ENCODE results near the gene GIMAP2.

Gene GIMAP2

GRCh38 chr7:150736864-150737263, 51.4 kb downstream of the GIMAP2 start:
- no peak for DNase-seq (ENCODE audit: extremely low spot score)
- POLR2A ChIA-PET, result no interaction called here
- CTCF ChIA-PET, result no interaction called here
- no peak for TF ChIP-seq SP1 (IDR thresholded peaks at IDR 0.05)

GRCh38 chr7:150737265-150738055, 52.0 kb downstream of the GIMAP2 start, which contains the start of gene GIMAP5:
Gene GIMAP5 (plus strand): TSS chr7:150737418. CDS start chr7:150740885, 3,467 bp downstream.
- TF ChIP-seq FOXM1 (IDR thresholded peaks at IDR 0.05; ENCODE audit: borderline replicate concordance) (no peak), HDGF (IDR thresholded peaks at IDR 0.05; ENCODE audit: borderline replicate concordance) (no peak), NFRKB (IDR thresholded peaks at IDR 0.05) (no peak), L3MBTL2 (conservative IDR thresholded peaks at IDR 0.05) (no peak), ELF4 (IDR thresholded peaks at IDR 0.05) (no peak), CTBP1 (IDR thresholded peaks at IDR 0.05; ENCODE audit: borderline replicate concordance) (no peak), BHLHE40 (IDR thresholded peaks at IDR 0.05; ENCODE audit: borderline replicate concordance) (no peak), SP1 (IDR thresholded peaks at IDR 0.05) (no peak), ZNF384 (IDR thresholded peaks at IDR 0.05) (no peak)
- no peak for DNase-seq (ENCODE audit: extremely low spot score)
- CTCF ChIA-PET, result no interaction called here
- POLR2A ChIA-PET, result no interaction called here

GRCh38 chr7:150738092-150738491, 52.6 kb downstream of the GIMAP2 start:
- no peak for TF ChIP-seq LEF1 (IDR thresholded peaks at IDR 0.05; ENCODE audit: borderline replicate concordance)
- no peak for TF ChIP-seq CTBP1 (IDR thresholded peaks at IDR 0.05; ENCODE audit: borderline replicate concordance)
- no peak for TF ChIP-seq NFRKB (IDR thresholded peaks at IDR 0.05)
- TF ChIP-seq ZNF384 (IDR thresholded peaks at IDR 0.05), result no peak
- TF ChIP-seq FOXK2 (IDR thresholded peaks at IDR 0.05), result no peak
- no peak for TF ChIP-seq HDGF (IDR thresholded peaks at IDR 0.05; ENCODE audit: borderline replicate concordance)
- no peak for TF ChIP-seq L3MBTL2 (conservative IDR thresholded peaks at IDR 0.05)
- no peak for TF ChIP-seq FOXM1 (IDR thresholded peaks at IDR 0.05; ENCODE audit: borderline replicate concordance)
- TF ChIP-seq FOXA1 (IDR thresholded peaks at IDR 0.05), result no peak
- TF ChIP-seq ARNT (IDR thresholded peaks at IDR 0.05), result no peak
- TF ChIP-seq BHLHE40 (IDR thresholded peaks at IDR 0.05; ENCODE audit: borderline replicate concordance), result no peak
- TF ChIP-seq SP1 (IDR thresholded peaks at IDR 0.05), result no peak
- no peak for TF ChIP-seq PKNOX1 (IDR thresholded peaks at IDR 0.05)
- TF ChIP-seq ELF4 (IDR thresholded peaks at IDR 0.05), result no peak
- TF ChIP-seq TARDBP (IDR thresholded peaks at IDR 0.05), result no peak
- DNase-seq (ENCODE audit: extremely low spot score), result no peak
- ChIA-PET POLR2A (no interaction called here), CTCF (no interaction called here)

GRCh38 chr7:150738591-150739001, 53.1 kb downstream of the GIMAP2 start:
- CTCF ChIA-PET, result no interaction called here
- DNase-seq (ENCODE audit: extremely low spot score), result no peak
- POLR2A ChIA-PET, result no interaction called here
- TF ChIP-seq CTBP1 (IDR thresholded peaks at IDR 0.05; ENCODE audit: borderline replicate concordance), result no peak
- no peak for TF ChIP-seq HDGF (IDR thresholded peaks at IDR 0.05; ENCODE audit: borderline replicate concordance)
- TF ChIP-seq LEF1 (IDR thresholded peaks at IDR 0.05; ENCODE audit: borderline replicate concordance), result no peak
- no peak for TF ChIP-seq FOXK2 (IDR thresholded peaks at IDR 0.05)
- no peak for TF ChIP-seq ZNF384 (IDR thresholded peaks at IDR 0.05)
- TF ChIP-seq FOXM1 (IDR thresholded peaks at IDR 0.05; ENCODE audit: borderline replicate concordance), result no peak
- no peak for TF ChIP-seq SP1 (IDR thresholded peaks at IDR 0.05)
- TF ChIP-seq BHLHE40 (IDR thresholded peaks at IDR 0.05; ENCODE audit: borderline replicate concordance), result no peak
- no peak for TF ChIP-seq ARNT (IDR thresholded peaks at IDR 0.05)
- TF ChIP-seq TARDBP (IDR thresholded peaks at IDR 0.05), result no peak
- TF ChIP-seq SUZ12 (IDR thresholded peaks at IDR 0.05), result no peak
- no peak for TF ChIP-seq NFRKB (IDR thresholded peaks at IDR 0.05)
- TF ChIP-seq FOXA1 (IDR thresholded peaks at IDR 0.05), result no peak
- no peak for TF ChIP-seq L3MBTL2 (conservative IDR thresholded peaks at IDR 0.05)
- TF ChIP-seq ELF4 (IDR thresholded peaks at IDR 0.05), result no peak
- TF ChIP-seq PKNOX1 (IDR thresholded peaks at IDR 0.05), result no peak

GRCh38 chr7:150739033-150739432, 53.5 kb downstream of the GIMAP2 start:
- ChIA-PET POLR2A (no interaction called here), CTCF (no interaction called here)
- no peak for TF ChIP-seq SUZ12 (IDR thresholded peaks at IDR 0.05)
- TF ChIP-seq CTBP1 (IDR thresholded peaks at IDR 0.05; ENCODE audit: borderline replicate concordance), result no peak
- no peak for TF ChIP-seq SP1 (IDR thresholded peaks at IDR 0.05)
- TF ChIP-seq ELF4 (IDR thresholded peaks at IDR 0.05), result no peak
- TF ChIP-seq L3MBTL2 (conservative IDR thresholded peaks at IDR 0.05), result no peak
- TF ChIP-seq BHLHE40 (IDR thresholded peaks at IDR 0.05; ENCODE audit: borderline replicate concordance), result no peak
- no peak for TF ChIP-seq FOXM1 (IDR thresholded peaks at IDR 0.05; ENCODE audit: borderline replicate concordance)
- no peak for TF ChIP-seq ZNF384 (IDR thresholded peaks at IDR 0.05)
- no peak for TF ChIP-seq PKNOX1 (IDR thresholded peaks at IDR 0.05)
- TF ChIP-seq ARNT (IDR thresholded peaks at IDR 0.05), result no peak
- TF ChIP-seq HDGF (IDR thresholded peaks at IDR 0.05; ENCODE audit: borderline replicate concordance), result no peak
- no peak for TF ChIP-seq TARDBP (IDR thresholded peaks at IDR 0.05)
- TF ChIP-seq FOXK2 (IDR thresholded peaks at IDR 0.05), result no peak
- no peak for TF ChIP-seq FOXA1 (IDR thresholded peaks at IDR 0.05)
- DNase-seq (ENCODE audit: extremely low spot score), result no peak

GRCh38 chr7:150740053-150740452, 54.5 kb downstream of the GIMAP2 start:
- CTCF ChIA-PET, result no interaction called here
- TF ChIP-seq FOXA1 (IDR thresholded peaks at IDR 0.05), result no peak
- no peak for TF ChIP-seq FOXK2 (IDR thresholded peaks at IDR 0.05)
- TF ChIP-seq TARDBP (IDR thresholded peaks at IDR 0.05), result no peak
- TF ChIP-seq ZNF384 (IDR thresholded peaks at IDR 0.05), result no peak
- no peak for TF ChIP-seq CTBP1 (IDR thresholded peaks at IDR 0.05; ENCODE audit: borderline replicate concordance)
- TF ChIP-seq NFRKB (IDR thresholded peaks at IDR 0.05), result no peak
- TF ChIP-seq FOXM1 (IDR thresholded peaks at IDR 0.05; ENCODE audit: borderline replicate concordance), result no peak
- TF ChIP-seq ARNT (IDR thresholded peaks at IDR 0.05), result no peak
- no peak for TF ChIP-seq LEF1 (IDR thresholded peaks at IDR 0.05; ENCODE audit: borderline replicate concordance)
- TF ChIP-seq PKNOX1 (IDR thresholded peaks at IDR 0.05), result no peak
- no peak for TF ChIP-seq HDGF (IDR thresholded peaks at IDR 0.05; ENCODE audit: borderline replicate concordance)
- TF ChIP-seq SUZ12 (IDR thresholded peaks at IDR 0.05), result no peak
- no peak for TF ChIP-seq SP1 (IDR thresholded peaks at IDR 0.05)
- no peak for DNase-seq (ENCODE audit: extremely low spot score)
- POLR2A ChIA-PET, result no interaction called here

Measured in HEK293T (cell line).